HEK293 (cell line): ENCODE results near the gene ENC1.

Source experiments
- CTCF ChIA-PET: fragments of 350-600 bp; formaldehyde crosslinking; extraction: SDS; loops from one replicate; lab custom pipeline; 2021; ENCODE audit warnings: antibody characterized with exemption; lab: Yijun Ruan, JAX
- POLR2A ChIA-PET: fragments of 300-600 bp; formaldehyde crosslinking; extraction: SDS; loops from one replicate; lab custom pipeline; 2020; ENCODE audit warnings: antibody characterized with exemption, inconsistent platforms; lab: Yijun Ruan, JAX
- H3K27ac ChIP-seq: fragments of 200-500 bp; sonication (Bioruptor generic); 2 replicates; pipeline ENCODE4 v1.5.1; 2014; ENCODE audit warnings: low read depth, low read length, control low read depth, inconsistent platforms; ENCODE audit errors: extremely low read depth
- H3K36me3 ChIP-seq, 2 experiments: fragments of 200-500 bp in 1 of 2; sonication (Bioruptor generic) in 1 of 2; 1 replicate in 1 of 2; 2 replicates in 1 of 2; pipeline ENCODE4 v1.5.1; 2014 to 2017; ENCODE audit warnings: inconsistent platforms in 2 of 2, low read length in 2 of 2; ENCODE audit not compliant: control insufficient read depth in 2 of 2, insufficient read depth in 1 of 2
- H3K4me1 ChIP-seq: fragments of 200-500 bp; sonication (Bioruptor generic); 2 replicates; pipeline ENCODE4 v1.5.1; 2014; ENCODE audit warnings: mild to moderate bottlenecking, low read length, inconsistent platforms; ENCODE audit not compliant: control insufficient read depth, insufficient read depth
- H3K4me3 ChIP-seq: 2 replicates; pipeline ENCODE4 v1.5.1; 2011; ENCODE audit warnings: low read depth, mild to moderate bottlenecking, control low read depth, low read length, moderate library complexity
- H3K9me3 ChIP-seq: fragments of 200-500 bp; sonication (Bioruptor generic); 2 replicates; pipeline ENCODE4 v1.5.1; 2014; ENCODE audit warnings: low read depth, low read length, inconsistent platforms; ENCODE audit not compliant: control insufficient read depth, insufficient read depth
- FEZF1 ChIP-seq: fragments of 450-650 bp; formaldehyde crosslinking; IDR thresholded peaks from 2 replicates; pipeline ENCODE4 v1.5.1; 2016; ENCODE audit warnings: missing biosample characterization, missing genetic modification characterization
- GFI1B ChIP-seq: fragments of 450-650 bp; formaldehyde crosslinking; IDR thresholded peaks from 2 replicates; pipeline ENCODE4 v1.5.1; 2016; ENCODE audit warnings: missing biosample characterization, missing genetic modification characterization
- GLI2 ChIP-seq: fragments of 450-650 bp; formaldehyde crosslinking; IDR thresholded peaks from 2 replicates; pipeline ENCODE4; 2017; ENCODE audit warnings: missing biosample characterization, missing genetic modification characterization, low read depth, borderline replicate concordance
- HOXA7 ChIP-seq: sonication (generic); formaldehyde crosslinking; IDR thresholded peaks from 2 replicates; pipeline ENCODE4 v1.8.1; 2022; ENCODE audit warnings: missing genetic modification reagents, borderline replicate concordance
- KLF10 ChIP-seq: fragments of 450-650 bp; IDR thresholded peaks from 2 replicates; pipeline ENCODE4 v1.5.1; 2018; ENCODE audit warnings: missing biosample characterization, mild to moderate bottlenecking, missing genetic modification characterization
- KLF16 ChIP-seq: fragments of 450-650 bp; formaldehyde crosslinking; IDR thresholded peaks from 2 replicates; pipeline ENCODE4 v1.5.1; 2017; ENCODE audit warnings: missing biosample characterization, missing genetic modification characterization
- MZF1 ChIP-seq: fragments of 450-650 bp; formaldehyde crosslinking; IDR thresholded peaks from 2 replicates; pipeline ENCODE4 v1.5.1; 2017; ENCODE audit warnings: missing biosample characterization, missing genetic modification characterization, borderline replicate concordance
- SCRT2 ChIP-seq: fragments of 450-650 bp; formaldehyde crosslinking; IDR thresholded peaks from 2 replicates; pipeline ENCODE4 v1.5.1; 2016; ENCODE audit warnings: missing biosample characterization, missing genetic modification characterization
- SP7 ChIP-seq: fragments of 450-650 bp; formaldehyde crosslinking; IDR thresholded peaks from 2 replicates; pipeline ENCODE4 v1.5.1; 2016; ENCODE audit warnings: missing biosample characterization, missing genetic modification characterization
- TCF7L2 ChIP-seq: IDR thresholded peaks from 2 replicates; pipeline ENCODE4 v1.6.1; 2011; ENCODE audit warnings: low read depth, mild to moderate bottlenecking, inconsistent platforms, low read length, moderate library complexity, borderline replicate concordance
- ZNF114 ChIP-seq: fragments of 450-650 bp; formaldehyde crosslinking; IDR thresholded peaks from 2 replicates; pipeline ENCODE4 v1.5.0; 2017; ENCODE audit warnings: missing biosample characterization, missing genetic modification characterization
- ZNF19 ChIP-seq: fragments of 450-650 bp; formaldehyde crosslinking; IDR thresholded peaks from 2 replicates; pipeline ENCODE4; 2016; ENCODE audit warnings: missing biosample characterization, missing genetic modification characterization, low read depth
- ZNF2 ChIP-seq: fragments of 450-650 bp; formaldehyde crosslinking; IDR thresholded peaks from 2 replicates; pipeline ENCODE4 v1.5.1; 2016; ENCODE audit warnings: missing biosample characterization, missing genetic modification characterization
- ZNF302 ChIP-seq: fragments of 450-650 bp; formaldehyde crosslinking; IDR thresholded peaks from 2 replicates; pipeline ENCODE4 v1.5.1; 2016; ENCODE audit warnings: missing biosample characterization, missing genetic modification characterization, low read depth
- ZNF341 ChIP-seq: fragments of 450-650 bp; formaldehyde crosslinking; IDR thresholded peaks from 2 replicates; pipeline ENCODE4; 2016; ENCODE audit warnings: low read depth, missing biosample characterization, missing genetic modification characterization
- ZNF404 ChIP-seq: fragments of 450-650 bp; formaldehyde crosslinking; IDR thresholded peaks from 2 replicates; pipeline ENCODE4 v1.5.1; 2017; ENCODE audit warnings: missing biosample characterization, missing genetic modification characterization
- ZNF501 ChIP-seq: fragments of 450-650 bp; formaldehyde crosslinking; IDR thresholded peaks from 2 replicates; pipeline ENCODE4 v1.5.1; 2016; ENCODE audit warnings: missing biosample characterization, missing genetic modification characterization
- ZNF600 ChIP-seq: fragments of 450-650 bp; formaldehyde crosslinking; IDR thresholded peaks from 2 replicates; pipeline ENCODE4 v1.5.1; 2016; ENCODE audit warnings: missing biosample characterization, missing genetic modification characterization
- ZNF664 ChIP-seq: fragments of 450-650 bp; formaldehyde crosslinking; IDR thresholded peaks from 2 replicates; pipeline ENCODE4 v1.5.1; 2016; ENCODE audit warnings: missing biosample characterization, missing genetic modification characterization
- ZNF837 ChIP-seq: fragments of 450-650 bp; formaldehyde crosslinking; IDR thresholded peaks from 2 replicates; pipeline ENCODE4 v1.5.1; 2016; ENCODE audit warnings: missing biosample characterization, missing genetic modification characterization
- ZSCAN30 ChIP-seq: fragments of 450-650 bp; IDR thresholded peaks from 2 replicates; pipeline ENCODE4 v1.5.1; 2018; ENCODE audit warnings: missing biosample characterization, mild to moderate bottlenecking, missing genetic modification characterization, moderate library complexity

ENC1 gene

DNA sequence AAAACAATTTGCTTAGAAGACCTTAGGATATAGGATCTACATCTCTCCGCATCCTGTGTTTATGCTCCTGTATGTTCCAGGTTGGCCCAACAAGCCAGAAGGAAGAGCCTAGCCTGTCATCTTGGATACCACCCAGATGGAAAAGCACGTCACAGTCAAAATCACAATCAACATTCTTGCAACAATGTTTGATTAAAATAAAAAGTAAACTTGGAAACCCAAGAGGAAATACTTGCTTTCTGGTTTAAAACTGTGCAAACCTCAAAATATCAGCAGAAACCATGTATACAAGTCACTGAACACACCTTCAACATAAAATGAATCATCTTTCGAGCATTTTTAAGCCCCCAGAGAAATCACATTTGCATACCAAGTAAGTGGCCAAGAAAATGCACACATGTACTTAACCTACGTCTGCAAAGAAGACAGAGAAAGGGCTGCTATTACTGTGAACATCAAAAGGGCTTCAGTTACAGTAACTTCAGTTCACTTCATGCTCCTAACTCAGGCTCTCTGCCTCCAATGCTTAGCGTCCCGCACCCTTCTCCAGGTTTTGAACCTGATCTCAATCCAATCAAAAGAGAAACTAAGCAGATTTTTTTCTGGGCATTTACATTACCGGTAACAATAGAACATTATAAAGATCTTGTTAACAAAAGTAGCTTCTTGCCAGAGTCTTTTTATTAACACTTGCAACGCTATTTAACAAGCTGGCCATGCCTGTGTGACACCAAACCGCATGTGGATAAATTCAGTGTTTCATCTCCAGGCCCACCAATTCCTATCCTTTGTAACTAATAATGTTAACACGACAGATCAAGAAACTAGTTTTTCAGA, 1.3 kb downstream of the ENC1 start:
- Histone ChIP-seq H3K36me3 (peaks cover 0 to 20% of the 10 kb centered on the region in 2 experiments), H3K4me1 (peaks cover 17% of the 10 kb centered on the region), H3K4me3 (peak overlapping the region; percentile 92), H3K27ac (peak overlapping the region; percentile 98; the same call in 1 of the 2 replicates), H3K9me3 (no peaks in the 10 kb centered on the region)
- CTCF ChIA-PET = interaction anchor here (0.6 to 0.7 kb wide), 4 partner anchors 10 to 583 kb away, joined by 3 read pairs; no protein-coding TSS in a partner anchor
- POLR2A ChIA-PET = interaction anchor here (0.6 to 2.3 kb wide), 14 partner anchors 8 to 432 kb away, joined by 3 to 29 read pairs (median 5); partner anchors contain the start of gene HEXB
- TF ChIP-seq MZF1 (tag by site-specific recombination) = no peak
- no peak for TF ChIP-seq TCF7L2
- no peak for TF ChIP-seq HOXA7 (CRISPR knock-in tag)
- peak; percentile 62 for TF ChIP-seq FEZF1
- no peak for TF ChIP-seq GLI2
- TF ChIP-seq ZNF404 (tag by site-specific recombination) = no peak
- TF ChIP-seq ZNF837 (tag by site-specific recombination) = no peak
- TF ChIP-seq ZNF341 (tag by site-specific recombination) = peak; percentile 62
- 0 out of 2 replicates have a peak, but pooled peaks have one; percentile 22 for TF ChIP-seq ZSCAN30 (tag by site-specific recombination)
- no peak for TF ChIP-seq ZNF2 (tag by site-specific recombination)
- TF ChIP-seq ZNF501 (tag by site-specific recombination) = no peak
- TF ChIP-seq KLF10 = peak; percentile 35; the same call in 1 of the 2 replicates

DNA sequence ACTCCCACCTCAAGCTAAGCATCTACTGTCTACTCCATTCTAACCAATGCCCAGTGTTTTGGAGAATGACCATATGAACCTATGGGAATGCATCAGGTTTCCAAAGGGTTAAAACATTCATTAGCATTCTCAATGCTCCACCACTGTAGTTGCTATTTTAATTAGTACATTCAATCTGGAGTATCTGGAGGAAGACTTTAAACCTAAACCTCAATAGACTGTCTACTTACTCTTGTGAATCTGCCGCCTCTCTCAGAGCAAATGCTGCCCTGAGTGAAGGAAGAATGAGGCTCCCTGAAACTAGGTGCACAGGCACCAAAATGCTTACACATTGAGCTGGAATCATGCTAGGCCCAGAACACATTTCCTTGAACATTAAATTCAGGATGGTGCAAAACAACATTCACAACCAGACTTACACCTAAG, 2.0 kb downstream of the ENC1 start:
- peaks cover 0 to 20% of the 10 kb centered on the region in 2 experiments for H3K36me3 ChIP-seq
- peak overlapping the region; percentile 92 for H3K4me3 ChIP-seq
- TF ChIP-seq SP7 (tag by site-specific recombination) (no peak), SCRT2 (tag by site-specific recombination) (peak; percentile 47; the same call in 1 of the 2 replicates), ZNF19 (tag by site-specific recombination) (no peak), ZNF664 (tag by site-specific recombination) (no peak), ZNF600 (tag by site-specific recombination) (peak; percentile 41; the same call in 1 of the 2 replicates)
- ChIA-PET POLR2A (interaction anchor here (0.8 kb wide), 1 partner anchor 95 kb away, joined by 3 read pairs; no protein-coding TSS in a partner anchor), CTCF (interaction anchor here (0.5 to 0.6 kb wide), 2 partner anchors 21 to 1669 kb away, joined by 3 read pairs; no protein-coding TSS in a partner anchor)
- H3K9me3 ChIP-seq = no peaks in the 10 kb centered on the region
- H3K4me1 ChIP-seq = peaks cover 17% of the 10 kb centered on the region
- H3K27ac ChIP-seq = no peak overlapping the region; the same call in 1 of the 2 replicates

DNA sequence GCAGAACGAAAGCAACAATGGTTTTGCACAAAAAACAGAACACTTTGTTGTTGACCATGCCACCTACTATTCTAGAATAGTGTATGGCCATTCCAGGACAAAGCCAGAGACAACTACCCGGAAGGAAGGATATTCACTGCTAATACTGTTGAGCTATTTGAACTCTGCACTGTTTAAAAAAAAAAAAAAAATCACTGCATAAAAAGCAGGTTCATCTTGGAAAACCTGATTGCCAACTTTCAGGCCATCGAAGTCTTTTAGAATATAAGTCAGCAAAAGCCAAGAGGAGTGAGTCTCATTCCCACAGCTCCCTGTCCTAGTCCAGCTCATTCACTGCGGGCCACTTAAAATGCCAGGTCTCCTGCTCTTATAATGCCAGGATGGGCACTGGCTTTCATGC, 4.0 kb downstream of the ENC1 start:
- no peaks in the 10 kb centered on the region for H3K9me3 ChIP-seq
- ChIA-PET POLR2A (interaction anchor here (0.7 kb wide), 1 partner anchor 116 kb away, joined by 4 read pairs; no protein-coding TSS in a partner anchor), CTCF (interaction anchor here (2.0 kb wide), 1 partner anchor 243 kb away, joined by 7 read pairs; no protein-coding TSS in a partner anchor)
- H3K4me1 ChIP-seq = peaks cover 30% of the 10 kb centered on the region
- peaks cover 4 to 26% of the 10 kb centered on the region in 2 experiments for H3K36me3 ChIP-seq
- TF ChIP-seq GFI1B (tag by site-specific recombination) (no peak), ZNF114 (tag by site-specific recombination) (no peak), ZNF302 (tag by site-specific recombination) (no peak), KLF16 (tag by site-specific recombination) (no peak)
- no peak overlapping the region for H3K27ac ChIP-seq
- no peak overlapping the region for H3K4me3 ChIP-seq
